ENCODE measurements around the gene SBSN.

The SBSN gene

GRCh38 chr19:35519291-35519690 lies 8.8 kb downstream of the SBSN start:
- TF ChIP-seq USF1 (IDR thresholded peaks at IDR 0.05), result no peak
- TF ChIP-seq TAF1 (IDR thresholded peaks at IDR 0.05; ENCODE audit: low read depth), result no peak
- TF ChIP-seq FOXM1 (IDR thresholded peaks at IDR 0.05; ENCODE audit: borderline replicate concordance, low read depth), result no peak
- TF ChIP-seq RAD21 (IDR thresholded peaks at IDR 0.05; ENCODE audit: low read depth), result no peak
- no peak for TF ChIP-seq CREB1 (IDR thresholded peaks at IDR 0.05; ENCODE audit: low read depth)
- no peak for TF ChIP-seq EP300 (IDR thresholded peaks at IDR 0.05; ENCODE audit: borderline replicate concordance)
- TF ChIP-seq EGR1 (IDR thresholded peaks at IDR 0.05), result no peak
- no peak for TF ChIP-seq YY1 (IDR thresholded peaks at IDR 0.05; ENCODE audit: low read depth)
- TF ChIP-seq REST (IDR thresholded peaks at IDR 0.05; ENCODE audit: low read depth), result no peak
- no peak for TF ChIP-seq NFIC (IDR thresholded peaks at IDR 0.05)
- TF ChIP-seq TEAD4 (IDR thresholded peaks at IDR 0.05), result no peak
- no peak for TF ChIP-seq ZBTB7A (IDR thresholded peaks at IDR 0.05; ENCODE audit: low read depth)
- no peak for TF ChIP-seq CEBPB (IDR thresholded peaks at IDR 0.05)
- no peak for TF ChIP-seq MAX (IDR thresholded peaks at IDR 0.05)
- TF ChIP-seq TCF12 (IDR thresholded peaks at IDR 0.05; ENCODE audit: low read depth), result no peak

- no peak for TF ChIP-seq RAD21 (IDR thresholded peaks at IDR 0.05; ENCODE audit: low read depth)
- TF ChIP-seq NFIC (IDR thresholded peaks at IDR 0.05), result no peak
- TF ChIP-seq TCF12 (IDR thresholded peaks at IDR 0.05; ENCODE audit: low read depth), result no peak
- TF ChIP-seq CEBPB (IDR thresholded peaks at IDR 0.05), result no peak
- no peak for TF ChIP-seq TEAD4 (IDR thresholded peaks at IDR 0.05)
- TF ChIP-seq MAX (IDR thresholded peaks at IDR 0.05), result no peak
- no peak for TF ChIP-seq USF1 (IDR thresholded peaks at IDR 0.05)
- no peak for TF ChIP-seq EP300 (IDR thresholded peaks at IDR 0.05; ENCODE audit: borderline replicate concordance)
- no peak for TF ChIP-seq REST (IDR thresholded peaks at IDR 0.05; ENCODE audit: low read depth)
- TF ChIP-seq YY1 (IDR thresholded peaks at IDR 0.05; ENCODE audit: low read depth), result no peak
- TF ChIP-seq EGR1 (IDR thresholded peaks at IDR 0.05), result no peak
- TF ChIP-seq CREB1 (IDR thresholded peaks at IDR 0.05; ENCODE audit: low read depth), result no peak
- TF ChIP-seq FOXM1 (IDR thresholded peaks at IDR 0.05; ENCODE audit: borderline replicate concordance, low read depth), result no peak
- no peak for TF ChIP-seq TAF1 (IDR thresholded peaks at IDR 0.05; ENCODE audit: low read depth)
- TF ChIP-seq ZBTB7A (IDR thresholded peaks at IDR 0.05; ENCODE audit: low read depth), result no peak
Observed at GRCh38 chr19:35518313-35518712, 9.8 kb downstream of the SBSN start.

GRCh38 chr19:35517342-35517741 lies 10.8 kb downstream of the SBSN start:
- TF ChIP-seq USF1 (IDR thresholded peaks at IDR 0.05) (no peak), TCF12 (IDR thresholded peaks at IDR 0.05; ENCODE audit: low read depth) (no peak), NFIC (IDR thresholded peaks at IDR 0.05) (no peak), MAX (IDR thresholded peaks at IDR 0.05) (no peak), FOXM1 (IDR thresholded peaks at IDR 0.05; ENCODE audit: borderline replicate concordance, low read depth) (no peak), TEAD4 (IDR thresholded peaks at IDR 0.05) (no peak), YY1 (IDR thresholded peaks at IDR 0.05; ENCODE audit: low read depth) (no peak), EP300 (IDR thresholded peaks at IDR 0.05; ENCODE audit: borderline replicate concordance) (no peak), CEBPB (IDR thresholded peaks at IDR 0.05) (no peak), ZBTB7A (IDR thresholded peaks at IDR 0.05; ENCODE audit: low read depth) (no peak), REST (IDR thresholded peaks at IDR 0.05; ENCODE audit: low read depth) (no peak), EGR1 (IDR thresholded peaks at IDR 0.05) (no peak), CREB1 (IDR thresholded peaks at IDR 0.05; ENCODE audit: low read depth) (no peak), TAF1 (IDR thresholded peaks at IDR 0.05; ENCODE audit: low read depth) (no peak), RAD21 (IDR thresholded peaks at IDR 0.05; ENCODE audit: low read depth) (no peak)
